Measurements from ENCODE around the gene SCN1B.

GRCh38 chr19:35006342-35006998 is 23.8 kb upstream of the SCN1B start:
- no peak for TF ChIP-seq CTCF (IDR thresholded peaks at IDR 0.05)
- peak; percentile 28 for TF ChIP-seq POLR2A (IDR thresholded peaks at IDR 0.05)

Data from transverse colon (tissue), 3 donors.